Measurements from ENCODE around the gene CNOT6. TPM values are rescaled to one million over a fixed set of nuclear protein-coding genes. Genes with fewer than 3 reads are reported as not detected.

The CNOT6 gene
- total and polyA plus RNA-seq, 8 donors, result 3.8 to 14.1 (median 5.9) TPM

DNA sequence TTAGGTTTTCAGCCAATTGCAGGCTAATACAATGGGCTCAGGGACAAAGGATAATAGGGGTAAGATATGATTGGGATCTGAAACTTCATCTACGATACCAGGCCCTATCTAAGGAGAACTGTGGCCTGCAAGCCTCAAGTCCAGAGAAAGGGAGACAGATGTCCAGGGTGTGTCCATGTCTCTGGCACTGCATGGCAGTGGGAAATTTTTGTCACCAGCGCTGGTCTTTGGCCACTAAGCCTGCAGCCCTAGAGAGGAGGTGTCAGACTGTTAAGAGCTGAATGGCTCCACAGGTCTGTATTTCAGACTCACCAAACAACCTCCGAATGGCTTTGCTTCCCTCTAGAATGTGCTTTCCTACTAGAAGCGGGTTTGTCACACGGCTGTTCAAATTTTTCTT is 6.6 kb upstream of the CNOT6 start:
- Histone ChIP-seq H3K9me3 (no peaks in the 10 kb centered on the region), H3K36me3 (no peaks in the 10 kb centered on the region), H3K27me3 (no peaks in the 10 kb centered on the region), H3K4me3 (no peak overlapping the region), H3K4me1 (no peaks in the 10 kb centered on the region), H3K27ac (no peak overlapping the region)
- no peak for ATAC-seq
- FAIRE-seq, result no peak
- TF ChIP-seq, protein P1, sequence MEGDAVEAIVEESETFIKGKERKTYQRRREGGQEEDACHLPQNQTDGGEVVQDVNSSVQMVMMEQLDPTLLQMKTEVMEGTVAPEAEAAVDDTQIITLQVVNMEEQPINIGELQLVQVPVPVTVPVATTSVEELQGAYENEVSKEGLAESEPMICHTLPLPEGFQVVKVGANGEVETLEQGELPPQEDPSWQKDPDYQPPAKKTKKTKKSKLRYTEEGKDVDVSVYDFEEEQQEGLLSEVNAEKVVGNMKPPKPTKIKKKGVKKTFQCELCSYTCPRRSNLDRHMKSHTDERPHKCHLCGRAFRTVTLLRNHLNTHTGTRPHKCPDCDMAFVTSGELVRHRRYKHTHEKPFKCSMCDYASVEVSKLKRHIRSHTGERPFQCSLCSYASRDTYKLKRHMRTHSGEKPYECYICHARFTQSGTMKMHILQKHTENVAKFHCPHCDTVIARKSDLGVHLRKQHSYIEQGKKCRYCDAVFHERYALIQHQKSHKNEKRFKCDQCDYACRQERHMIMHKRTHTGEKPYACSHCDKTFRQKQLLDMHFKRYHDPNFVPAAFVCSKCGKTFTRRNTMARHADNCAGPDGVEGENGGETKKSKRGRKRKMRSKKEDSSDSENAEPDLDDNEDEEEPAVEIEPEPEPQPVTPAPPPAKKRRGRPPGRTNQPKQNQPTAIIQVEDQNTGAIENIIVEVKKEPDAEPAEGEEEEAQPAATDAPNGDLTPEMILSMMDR (IDR thresholded peaks at IDR 0.05), result no peak
- 92 to 94% methylated on average over 5 of the region's 5 CpGs for WGBS, 2 donors
- DNase-seq, result no peak
- intact Hi-C loops (cut with DNase I), result no loop called here

DNA sequence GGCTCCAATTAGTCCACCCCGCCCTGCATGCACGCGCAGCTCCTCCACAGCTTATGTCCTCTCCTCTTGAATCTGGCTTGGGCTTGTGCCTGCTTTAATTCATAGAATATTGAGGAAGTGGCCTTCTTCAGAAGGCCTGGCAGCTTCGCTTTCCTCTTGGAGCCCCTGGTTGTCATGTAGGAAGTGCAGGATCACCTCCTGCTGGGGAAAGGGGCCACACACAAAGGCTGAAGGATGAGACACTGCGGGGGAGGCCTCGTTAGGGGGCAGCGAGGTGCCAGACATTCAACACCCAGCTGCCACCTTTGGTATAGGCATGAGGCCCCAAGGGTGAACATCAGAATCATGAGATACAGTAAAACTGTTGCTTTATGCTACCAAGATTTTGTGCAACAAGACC is 2.7 kb upstream of the CNOT6 start:
- Histone ChIP-seq H3K4me3 (no peak overlapping the region), H3K27ac (no peak overlapping the region), H3K36me3 (no peaks in the 10 kb centered on the region), H3K9me3 (no peaks in the 10 kb centered on the region), H3K27me3 (no peaks in the 10 kb centered on the region), H3K4me1 (peaks cover 0 to 10% (median 10%) of the 10 kb centered on the region in 3 donors)
- intact Hi-C loops (cut with DNase I), result no loop called here
- ATAC-seq, result no peak
- 83 to 84% methylated on average over 7 of the region's 7 CpGs for WGBS, 2 donors
- TF ChIP-seq, protein P1 (IDR thresholded peaks at IDR 0.05), result no peak
- FAIRE-seq, result no peak
- no peak for DNase-seq

DNA sequence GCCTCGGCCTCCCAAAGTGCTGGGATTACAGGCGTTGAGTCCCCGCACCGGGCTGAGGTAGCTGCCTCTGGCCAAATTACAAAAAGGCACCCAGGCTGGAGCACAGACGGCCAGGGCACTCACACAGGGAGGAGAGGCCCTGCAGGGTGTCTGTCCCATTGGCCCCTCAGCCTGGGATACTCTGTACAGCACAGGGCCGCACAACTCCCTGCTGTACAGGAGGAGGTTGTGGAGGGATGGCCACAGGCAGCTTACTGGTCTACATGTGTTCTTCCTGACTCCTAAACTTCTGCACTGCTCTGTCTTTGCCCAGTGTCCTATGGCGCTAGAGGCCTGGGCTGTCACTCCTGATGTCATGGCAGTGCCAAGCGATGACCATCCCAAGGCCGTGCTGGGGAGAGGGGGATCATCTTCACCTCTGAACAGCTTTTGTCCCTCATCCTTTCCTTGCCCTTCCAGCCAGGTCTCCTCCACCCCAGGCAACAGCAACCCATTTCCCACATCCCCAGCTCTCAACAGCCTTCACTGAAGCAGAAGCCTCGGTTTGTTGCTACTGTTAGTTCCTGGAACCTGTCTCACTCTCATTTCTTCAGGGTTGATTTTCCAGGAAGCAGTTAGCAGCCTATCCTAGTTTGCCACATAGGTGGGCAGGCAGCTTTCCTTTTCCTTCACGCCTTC is 1.8 kb upstream of the CNOT6 start:
- Histone ChIP-seq H3K36me3 (no peaks in the 10 kb centered on the region), H3K9me3 (no peaks in the 10 kb centered on the region), H3K27ac (no peak overlapping the region), H3K4me1 (peaks cover 0 to 12% (median 10%) of the 10 kb centered on the region in 3 donors), H3K4me3 (no peak overlapping the region), H3K27me3 (no peaks in the 10 kb centered on the region)
- TF ChIP-seq, protein P1 (IDR thresholded peaks at IDR 0.05), result no peak
- no peak for ATAC-seq
- WGBS, 2 donors, result 90 to 93% methylated on average over 11 of the region's 11 CpGs
- intact Hi-C loops (cut with DNase I), result no loop called here
- no peak for DNase-seq
- FAIRE-seq, result no peak

DNA sequence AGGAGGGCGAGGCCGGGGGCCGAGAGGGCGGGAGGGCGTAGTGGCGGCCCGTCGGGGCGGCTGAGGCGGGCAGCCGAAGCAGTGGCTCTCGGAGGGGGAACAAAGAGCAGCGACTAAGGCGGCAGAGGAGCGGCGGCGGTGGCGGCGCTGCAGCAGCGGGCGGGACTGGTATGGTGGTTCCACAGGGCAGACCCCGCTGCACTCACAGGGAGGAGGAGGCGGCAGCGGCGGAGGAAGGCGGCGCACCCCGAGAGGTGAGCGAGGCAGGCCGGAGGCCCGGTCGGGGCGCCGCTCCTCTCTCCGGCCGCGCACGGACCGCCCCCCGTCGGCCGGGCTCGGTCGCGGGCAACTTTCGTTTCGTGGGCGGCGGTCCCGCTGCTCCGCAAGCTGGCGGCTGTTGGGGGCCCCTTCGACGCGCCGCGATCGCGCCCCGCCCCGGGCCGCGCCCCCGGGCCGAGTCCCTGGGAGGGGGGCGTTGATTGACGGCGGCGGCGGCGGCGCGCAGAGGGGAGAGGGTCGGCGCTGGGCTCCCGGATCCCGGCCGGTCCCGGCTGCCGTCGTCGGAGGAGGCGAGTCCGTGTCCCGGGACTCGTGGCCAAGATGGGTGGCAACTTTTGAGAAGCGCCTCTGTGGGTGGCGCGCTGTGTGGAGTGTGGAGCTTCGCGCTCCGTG is 467 bp downstream of the CNOT6 start:
- WGBS, 2 donors, result 0 to 1% methylated on average over 65 to 92 of the region's 92 CpGs
- peaks cover 0 to 12% (median 10%) of the 10 kb centered on the region in 3 donors for H3K4me1 ChIP-seq
- peak; percentile 12 to 43 (median 25) for ATAC-seq

More for the DNA sequence above, 467 bp downstream of the CNOT6 start:
- no peaks in the 10 kb centered on the region for H3K36me3 ChIP-seq
- intact Hi-C loops (cut with DNase I), result no loop called here
- FAIRE-seq, result no peak
- no peaks in the 10 kb centered on the region for H3K9me3 ChIP-seq
- peak; percentile 21 to 83 (median 50) for DNase-seq
- H3K27ac ChIP-seq, result peak overlapping the region; percentile 81 to 89 (median 86)
- TF ChIP-seq, protein P1 (IDR thresholded peaks at IDR 0.05), result no peak
- no peaks in the 10 kb centered on the region for H3K27me3 ChIP-seq
- H3K4me3 ChIP-seq, result peak overlapping the region; percentile 82 to 99 (median 99)

Measured in pancreas (tissue), 10 donors.